Nucleus accumbens (tissue), 56 donors: ENCODE data around the gene COL5A1.

Experiments used
- DNase-seq, 56 donors: peaks; one replicate each; lab custom pipeline; 2025; lab: John Stamatoyannopoulos, UW

The COL5A1 gene

DNA sequence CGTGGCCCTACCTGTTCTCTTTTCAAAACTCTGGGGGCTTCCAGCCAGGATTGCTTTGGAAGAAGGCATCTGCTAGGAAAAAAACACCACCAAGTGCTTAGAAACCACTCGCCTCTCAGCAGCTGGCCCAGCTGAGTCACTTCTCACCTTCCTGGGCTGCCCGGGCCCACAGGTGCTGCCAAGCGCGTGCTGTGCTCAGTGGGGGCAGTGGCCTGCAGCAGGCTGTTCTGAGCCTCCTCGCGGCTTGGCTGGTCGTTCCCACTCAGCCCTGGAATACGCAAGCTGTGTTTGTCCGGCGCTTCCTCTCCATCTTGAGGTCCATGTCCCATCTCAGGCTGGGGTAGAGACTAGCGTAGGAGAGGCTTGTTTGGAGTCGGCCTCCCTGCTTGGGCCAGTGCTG, 136.6 kb downstream of the COL5A1 start:
- no peak for DNase-seq

DNA sequence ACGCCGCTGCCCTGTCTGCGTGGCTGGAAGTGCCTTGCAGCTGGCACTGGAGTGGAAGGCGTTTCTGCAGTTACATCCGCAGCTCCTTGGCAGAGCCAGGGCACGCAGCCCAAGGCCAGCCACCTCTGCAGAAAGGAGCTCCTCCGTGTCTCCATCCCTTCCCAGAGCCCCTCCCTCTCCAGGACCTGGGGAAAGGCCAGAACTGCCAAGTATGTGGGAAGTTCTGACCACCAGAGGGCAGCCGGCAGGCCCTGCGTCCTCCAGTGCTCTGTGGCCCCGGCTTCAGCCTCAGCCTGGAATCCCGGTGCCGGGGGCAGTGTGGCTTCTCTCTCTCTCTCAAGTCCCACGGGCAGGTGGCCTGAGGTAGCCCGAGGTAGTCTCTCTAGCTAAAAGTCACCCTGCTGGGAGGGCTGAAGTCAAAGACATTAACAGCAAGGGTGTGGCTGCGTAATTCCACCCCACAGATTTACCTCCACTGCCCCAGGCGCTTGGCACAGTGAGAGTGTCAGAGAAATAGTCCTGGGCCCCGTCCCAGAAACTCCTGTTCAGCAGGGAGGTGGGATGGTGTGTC, 137.3 kb downstream of the COL5A1 start:
- peak in 21 of 56 donors; percentile 5 to 62 (median 14) for DNase-seq

DNA sequence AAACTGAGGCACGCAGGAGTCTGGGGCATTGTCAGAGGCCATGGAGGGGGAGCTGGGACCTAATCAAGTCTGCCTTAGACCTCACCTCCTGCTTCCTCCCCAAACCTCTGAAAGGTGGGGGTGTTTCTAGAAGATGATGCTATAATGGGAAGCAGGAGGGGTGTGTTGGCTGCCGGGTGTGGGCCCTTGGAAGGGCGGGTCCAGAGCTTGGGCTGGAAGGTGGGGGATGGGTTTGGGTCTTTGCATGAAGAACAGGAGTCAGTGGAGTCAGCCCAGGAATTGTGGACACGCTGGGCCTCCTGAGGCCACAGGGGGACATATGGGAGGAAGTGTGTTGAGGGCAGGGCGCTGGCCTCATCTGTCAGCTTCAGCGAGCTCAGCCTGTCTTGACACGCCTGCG, 138.0 kb downstream of the COL5A1 start:
- no peak for DNase-seq

DNA sequence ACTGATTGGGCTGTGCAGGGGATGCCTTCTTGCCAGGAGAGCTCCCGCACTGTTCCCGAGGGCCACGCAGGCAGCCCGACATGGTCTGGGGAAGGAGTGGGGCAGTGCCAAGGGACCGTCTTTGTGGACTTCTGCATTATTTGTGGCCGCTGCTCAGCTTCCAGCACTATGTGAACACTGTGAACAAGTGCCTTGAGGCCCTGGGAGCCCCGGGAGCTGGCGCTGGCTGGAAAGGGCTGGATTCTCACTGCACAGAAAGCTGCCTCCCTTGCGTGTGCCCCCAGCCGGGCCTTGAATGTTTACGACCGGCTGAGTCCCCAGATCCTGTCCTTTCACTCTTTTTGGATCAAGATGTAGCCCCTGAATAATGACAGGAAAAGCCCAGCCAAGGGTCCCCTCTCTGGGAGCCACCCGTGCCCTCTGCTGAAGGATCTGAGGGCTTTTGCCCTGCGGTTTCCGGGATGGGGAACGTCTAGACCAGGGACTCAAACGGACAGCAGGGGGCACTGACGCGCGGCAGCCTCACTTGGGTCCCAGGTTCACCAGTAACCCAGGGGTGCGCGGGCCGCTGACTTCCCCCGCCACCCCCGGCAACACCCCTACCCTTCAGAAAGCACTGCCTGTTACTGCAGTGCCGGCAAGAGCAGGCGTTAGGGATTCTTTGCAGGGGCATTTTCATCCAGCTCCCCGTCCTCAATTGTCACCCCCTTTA, 140.1 kb downstream of the COL5A1 start:
- no peak for DNase-seq

DNA sequence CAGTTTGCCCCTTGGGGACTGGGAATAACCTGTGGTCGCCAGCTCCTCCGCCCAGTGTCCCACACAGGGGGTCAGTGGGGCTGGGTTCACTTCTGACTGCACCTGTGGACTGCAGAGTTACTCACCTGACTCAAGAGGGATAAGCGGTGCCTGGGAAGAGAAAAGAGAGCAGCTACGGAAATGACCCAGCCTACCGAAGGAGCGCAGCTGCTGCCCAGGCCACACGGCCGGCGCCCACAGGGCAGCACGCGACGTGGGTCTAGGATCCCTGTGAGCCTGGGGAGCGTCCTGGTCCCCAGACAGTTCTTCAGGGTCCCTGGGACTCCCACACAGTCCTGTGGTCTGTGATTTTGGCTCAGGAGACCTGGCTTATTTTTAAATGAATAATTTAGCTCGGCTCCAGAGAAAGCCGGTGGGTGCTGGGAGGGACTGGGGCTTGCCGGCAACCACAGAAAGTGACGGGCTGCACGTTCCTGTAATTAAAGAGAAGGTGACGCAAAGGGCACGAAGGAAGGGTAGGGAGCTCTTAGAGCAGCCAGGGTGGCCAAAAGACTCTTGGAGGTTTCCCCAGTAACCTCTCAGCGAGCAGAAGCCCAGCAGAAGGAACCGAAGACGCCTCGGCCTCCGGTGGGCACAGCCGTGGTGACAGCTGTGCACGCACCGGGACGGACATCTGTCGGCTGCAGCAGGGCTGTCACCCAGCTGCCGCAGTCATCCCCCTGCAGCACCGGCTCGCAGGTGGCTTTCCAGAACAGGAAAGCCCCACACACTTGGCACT, 141.5 kb downstream of the COL5A1 start:
- DNase-seq, result no peak

DNA sequence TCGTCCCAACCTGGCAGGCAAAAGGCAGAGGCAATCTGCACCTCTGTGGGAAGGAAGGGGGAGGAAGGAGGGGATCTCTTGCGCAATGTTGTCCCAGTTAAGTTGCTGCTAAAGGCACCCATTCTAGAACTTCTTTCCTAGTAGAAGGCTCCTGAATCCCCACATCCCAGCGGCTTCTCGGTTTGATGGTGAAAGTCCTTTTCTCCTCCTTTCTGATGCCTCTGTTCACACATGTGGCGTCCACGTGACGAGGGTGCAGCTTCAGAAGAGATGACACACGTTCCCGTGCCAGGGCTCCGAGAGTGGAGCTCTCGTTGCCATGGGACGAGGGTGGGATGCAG, 142.1 kb downstream of the COL5A1 start:
- DNase-seq, result peak in 8 of 56 donors; percentile 2 to 65 (median 24)

DNA sequence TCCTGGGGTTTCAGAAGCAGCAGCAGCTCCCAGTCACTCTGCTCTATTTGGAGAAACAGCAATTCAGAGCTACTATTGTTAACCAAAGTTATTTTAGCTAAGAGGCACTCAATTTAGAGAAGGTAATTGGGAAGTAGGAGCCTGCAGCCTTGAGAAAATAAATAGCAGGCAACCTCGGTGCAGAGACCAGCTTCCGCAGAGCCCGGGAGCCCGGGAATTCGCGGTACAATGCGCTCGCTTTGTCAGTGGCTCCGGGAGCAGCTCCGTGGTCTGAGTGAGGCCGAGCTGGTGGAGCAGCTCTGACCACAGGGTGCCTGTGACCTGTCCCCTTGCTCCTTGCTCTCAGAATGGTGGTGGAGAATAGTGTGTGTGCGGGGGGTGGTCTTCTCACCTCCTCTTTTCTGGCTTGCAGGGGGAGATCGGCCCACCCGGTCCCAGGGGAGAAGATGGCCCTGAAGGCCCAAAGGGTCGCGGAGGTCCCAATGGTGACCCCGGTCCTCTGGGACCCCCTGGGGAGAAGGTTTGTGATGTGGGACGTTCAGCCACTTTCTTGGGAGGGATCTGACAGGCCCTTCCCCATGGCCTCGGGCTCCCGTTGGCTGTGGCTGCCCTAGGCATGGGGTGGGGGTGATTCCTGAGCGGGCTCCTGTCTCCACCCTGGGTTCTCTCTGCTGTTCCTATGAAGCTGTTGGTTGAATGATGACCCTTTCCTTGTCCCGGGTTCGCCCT, 143.1 kb downstream of the COL5A1 start:
- DNase-seq, result no peak

DNA sequence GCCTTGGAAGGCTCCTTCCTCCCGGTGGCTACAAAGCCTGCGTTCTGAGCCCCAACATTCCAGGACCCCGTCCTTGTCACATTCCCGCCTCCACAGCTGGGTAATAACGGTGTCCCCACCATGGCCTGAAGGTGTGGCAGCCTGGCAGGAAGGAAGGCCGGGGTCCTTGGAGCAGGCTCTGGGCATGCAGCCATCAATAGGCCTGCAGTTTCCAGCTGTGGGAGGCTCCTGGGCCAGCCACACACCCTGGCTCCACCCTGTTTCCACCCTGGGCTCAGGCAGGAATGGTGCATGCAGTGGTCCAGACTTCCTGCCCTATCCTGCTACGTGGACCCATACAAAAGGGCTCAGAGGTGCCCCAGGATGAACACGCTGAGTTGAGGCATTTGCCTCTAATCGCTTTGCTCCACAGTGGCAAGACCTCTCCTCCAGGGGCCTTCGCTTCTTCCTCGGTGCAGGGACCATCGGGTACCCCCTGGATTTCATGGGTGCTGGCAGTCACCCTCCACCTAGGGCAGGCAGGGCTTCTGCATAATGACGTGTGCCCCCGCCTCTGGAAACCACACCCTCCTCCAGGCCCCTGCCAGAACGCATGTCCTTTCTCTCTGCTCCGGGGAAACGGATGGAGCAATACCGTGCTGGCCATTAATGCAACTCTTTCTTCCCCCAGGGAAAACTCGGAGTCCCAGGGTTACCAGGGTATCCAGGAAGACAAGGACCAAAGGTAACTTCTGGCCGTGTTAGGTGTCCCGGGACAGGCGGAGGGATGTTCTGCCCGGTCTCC, 143.9 kb downstream of the COL5A1 start:
- DNase-seq, result no peak

DNA sequence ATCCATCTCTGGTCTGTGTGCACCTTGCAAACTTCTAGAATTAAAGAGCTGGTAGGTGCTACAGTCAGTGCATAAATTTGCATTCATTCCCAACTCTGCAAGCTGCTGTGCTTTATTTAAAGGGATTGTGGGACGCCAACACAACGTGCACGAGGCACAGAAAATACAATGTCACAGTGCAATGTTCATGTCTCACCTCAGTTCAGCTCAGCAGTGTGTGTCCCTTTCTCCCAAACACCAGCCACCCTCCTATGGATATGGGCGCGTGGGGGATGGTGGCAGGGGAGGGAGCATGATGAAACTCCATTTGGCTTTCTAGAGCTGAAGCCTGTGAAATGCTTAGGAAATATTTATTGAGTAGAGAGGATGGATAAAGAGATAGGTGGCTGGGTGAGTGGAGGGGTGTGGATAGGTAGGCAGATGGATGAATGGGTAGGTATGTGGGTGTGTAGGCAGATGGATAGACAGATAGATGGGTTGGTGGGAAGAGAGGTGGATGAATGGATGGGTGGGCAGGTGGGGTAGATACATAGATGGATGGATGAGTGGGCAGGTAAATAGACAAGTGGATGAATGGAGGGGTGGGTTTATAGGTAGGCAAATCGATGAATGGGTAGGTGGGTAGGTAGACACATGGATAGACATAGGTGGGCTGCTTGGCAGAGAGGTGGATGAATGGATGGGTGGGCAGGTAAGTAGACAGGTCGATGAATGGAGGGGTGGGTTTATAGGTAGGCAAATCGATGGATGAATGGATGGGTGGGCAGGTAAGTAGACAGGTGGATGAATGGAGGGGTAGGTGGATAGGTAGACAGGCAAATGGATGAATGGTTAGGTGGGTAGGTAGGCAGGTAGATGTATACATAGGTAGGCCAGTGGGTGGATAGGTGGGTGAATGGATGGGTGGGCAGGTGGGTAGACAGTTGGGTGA, 146.3 kb downstream of the COL5A1 start:
- DNase-seq, result peak in 33 of 56 donors; percentile 10 to 80 (median 45)

DNA sequence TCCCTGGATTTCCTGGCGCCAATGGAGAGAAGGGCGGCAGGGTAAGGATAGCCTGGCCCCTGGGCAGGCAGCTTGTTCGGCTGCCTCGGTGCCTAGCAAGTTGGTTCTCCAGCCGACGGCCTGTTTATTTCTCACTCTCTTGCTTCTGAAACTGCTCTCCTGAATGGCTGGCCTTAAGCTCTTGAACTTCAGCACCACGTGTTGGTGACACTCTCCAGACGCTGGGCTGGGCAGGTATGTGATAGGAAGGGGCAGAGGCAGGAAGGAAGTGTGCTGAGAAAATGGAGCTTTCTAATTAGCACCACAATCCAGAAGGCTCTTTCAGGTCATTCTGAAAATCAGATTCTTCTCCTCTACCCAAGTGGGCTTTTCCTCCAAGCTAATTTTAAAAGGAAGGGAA, 147.6 kb downstream of the COL5A1 start:
- no peak for DNase-seq

DNA sequence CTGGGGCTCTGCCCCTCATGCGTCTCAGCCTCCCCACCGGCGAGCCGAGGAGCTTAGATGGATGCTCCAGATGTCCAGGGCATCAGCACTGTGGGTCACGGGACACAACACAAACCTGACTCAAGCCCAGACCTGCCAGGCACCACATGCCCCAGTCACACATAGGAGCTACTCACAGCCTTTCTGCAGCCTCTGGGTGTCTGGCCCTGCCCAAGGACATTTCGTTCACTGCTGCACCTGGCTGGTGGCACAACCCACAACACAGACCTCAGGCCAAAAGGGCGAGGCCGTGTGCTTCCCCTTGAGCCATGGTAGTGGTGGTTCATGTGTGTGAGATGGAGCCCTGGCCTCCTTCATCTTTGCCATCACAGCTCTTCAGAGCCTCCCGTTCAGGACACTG, 149.4 kb downstream of the COL5A1 start:
- no peak for DNase-seq

DNA sequence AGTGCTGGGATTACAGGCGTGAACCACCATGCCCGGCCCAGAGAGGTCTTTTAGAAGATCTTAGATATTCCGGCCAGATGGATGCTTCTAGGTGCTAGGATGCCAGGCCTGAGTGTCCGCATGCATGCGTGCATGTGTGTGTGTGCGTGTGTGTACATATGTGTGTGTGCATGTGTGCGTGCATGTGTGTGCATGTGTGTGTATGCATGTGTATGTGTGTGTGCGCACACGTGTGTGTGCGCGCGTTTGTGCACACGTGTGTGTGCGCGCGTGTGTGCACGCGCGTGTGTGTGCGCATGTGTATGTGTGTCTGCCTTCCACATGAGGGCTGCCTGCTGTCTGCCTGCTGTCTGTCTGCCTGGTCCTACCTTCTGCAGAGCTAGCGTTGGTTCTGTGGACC, 151.0 kb downstream of the COL5A1 start:
- DNase-seq, result no peak

DNA sequence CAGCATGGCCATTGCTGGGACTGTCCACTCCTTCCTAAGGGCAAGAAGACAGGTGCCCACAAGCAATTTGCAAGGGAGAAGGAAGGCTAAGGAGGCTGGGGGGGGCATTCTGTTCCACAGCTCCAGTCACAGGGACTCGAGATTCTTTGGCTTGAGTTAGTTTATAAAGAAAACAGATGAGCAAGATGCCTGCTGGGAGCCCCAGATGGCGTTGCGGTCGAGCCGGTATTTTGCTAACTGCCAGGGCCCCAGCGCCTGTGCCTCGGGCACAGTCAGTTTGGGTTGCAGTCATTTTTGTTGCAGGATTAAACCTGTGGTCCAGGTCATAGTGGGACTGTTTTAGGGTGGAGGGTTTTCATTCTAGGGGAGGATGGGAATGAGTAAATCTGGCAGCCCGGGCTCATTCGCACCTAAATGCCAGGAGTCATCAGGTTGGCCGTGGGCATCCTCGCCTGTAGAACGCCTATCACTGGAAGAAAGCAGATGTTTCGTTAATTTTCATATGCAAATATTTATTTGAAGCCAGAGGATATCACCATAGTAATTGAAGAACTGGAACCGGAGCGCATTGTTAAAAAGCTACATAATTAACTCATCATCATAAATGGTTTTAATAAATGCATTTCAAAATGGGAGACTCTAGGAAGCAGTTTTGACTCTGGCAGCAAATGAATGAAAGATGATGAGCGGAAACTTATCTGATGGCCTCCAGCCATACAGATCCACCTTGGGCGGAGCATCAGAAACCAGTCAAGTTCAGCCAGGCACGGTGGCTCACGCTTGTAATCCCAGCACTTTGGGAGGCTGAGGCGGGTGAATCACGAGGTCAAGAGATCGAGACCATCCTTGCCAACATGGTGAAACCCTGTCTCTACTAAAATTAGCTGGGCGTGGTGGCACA, 151.9 kb downstream of the COL5A1 start:
- DNase-seq, result no peak

DNA sequence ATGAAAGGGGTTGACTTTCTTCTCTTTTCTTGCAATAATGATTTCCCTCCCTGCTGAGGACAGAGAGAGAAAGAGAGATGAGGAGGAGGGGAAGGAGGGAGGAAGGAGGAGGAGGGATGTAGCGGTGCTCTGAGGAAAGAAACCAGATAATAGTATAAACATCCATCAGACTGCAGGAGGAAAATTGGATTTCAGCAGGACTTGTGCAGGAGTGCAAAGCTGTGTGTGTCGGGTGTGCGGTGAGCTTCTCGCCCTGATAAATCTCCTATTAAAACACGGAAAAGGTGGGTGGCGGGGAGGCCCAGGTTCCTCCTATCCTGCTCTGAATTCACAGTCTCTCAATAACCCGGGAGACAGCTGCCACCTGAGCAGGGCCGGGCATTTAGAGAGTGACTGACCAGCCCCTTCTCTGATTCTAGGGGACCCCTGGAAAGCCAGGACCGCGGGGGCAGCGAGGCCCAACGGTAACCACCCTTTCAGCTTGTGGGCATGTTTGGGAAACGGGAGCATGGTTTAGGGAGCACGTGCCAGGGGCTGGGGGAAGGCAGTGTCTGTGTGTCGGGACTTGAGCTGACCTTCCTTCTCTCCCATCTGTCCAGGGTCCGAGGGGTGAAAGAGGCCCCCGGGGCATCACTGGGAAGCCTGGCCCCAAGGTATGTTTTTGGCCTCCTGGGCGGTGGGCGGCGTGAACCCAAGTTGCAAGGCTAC, 153.2 kb downstream of the COL5A1 start:
- peak in 1 of 56 donors; percentile 29 for DNase-seq

DNA sequence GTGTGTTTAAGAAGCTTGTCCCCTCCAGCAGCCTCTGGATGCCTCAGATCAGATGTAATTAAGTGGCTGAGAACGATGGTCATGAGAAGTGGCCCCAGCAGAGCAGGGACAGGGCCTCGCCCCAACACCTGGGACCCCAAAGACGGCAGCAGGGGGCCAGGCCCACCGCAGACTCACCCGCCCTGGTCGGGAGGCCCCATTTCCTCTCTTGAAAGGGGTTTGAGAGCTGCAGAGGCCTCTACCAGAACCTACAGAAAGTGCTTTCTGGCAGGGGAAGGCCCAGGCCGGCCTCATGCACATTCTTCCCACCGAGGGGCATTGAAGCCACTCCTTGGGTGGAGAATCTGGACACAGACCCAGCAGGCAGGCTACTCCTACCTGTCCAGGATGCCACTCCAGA, 153.8 kb downstream of the COL5A1 start:
- DNase-seq, result no peak

DNA sequence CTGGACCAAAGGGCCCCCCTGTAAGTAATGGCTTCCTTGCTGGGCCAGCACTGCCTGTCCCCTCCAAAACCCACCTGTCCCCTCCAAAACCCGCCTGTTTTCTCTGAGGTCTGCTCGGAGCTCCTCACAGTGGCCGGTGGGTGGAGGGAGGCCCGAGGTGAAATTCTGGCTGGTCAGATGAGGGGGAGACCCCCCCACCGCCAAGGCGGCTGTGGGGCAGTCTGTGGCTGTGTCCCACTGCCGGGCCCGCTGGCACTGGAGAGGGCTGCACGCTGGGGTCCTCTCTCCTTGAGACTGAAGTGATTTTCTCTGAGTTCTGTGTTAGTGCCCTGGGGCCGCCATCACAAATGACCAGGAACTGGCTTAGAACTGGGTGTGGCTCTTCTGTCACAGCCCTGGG, 155.3 kb downstream of the COL5A1 start:
- DNase-seq, result no peak

DNA sequence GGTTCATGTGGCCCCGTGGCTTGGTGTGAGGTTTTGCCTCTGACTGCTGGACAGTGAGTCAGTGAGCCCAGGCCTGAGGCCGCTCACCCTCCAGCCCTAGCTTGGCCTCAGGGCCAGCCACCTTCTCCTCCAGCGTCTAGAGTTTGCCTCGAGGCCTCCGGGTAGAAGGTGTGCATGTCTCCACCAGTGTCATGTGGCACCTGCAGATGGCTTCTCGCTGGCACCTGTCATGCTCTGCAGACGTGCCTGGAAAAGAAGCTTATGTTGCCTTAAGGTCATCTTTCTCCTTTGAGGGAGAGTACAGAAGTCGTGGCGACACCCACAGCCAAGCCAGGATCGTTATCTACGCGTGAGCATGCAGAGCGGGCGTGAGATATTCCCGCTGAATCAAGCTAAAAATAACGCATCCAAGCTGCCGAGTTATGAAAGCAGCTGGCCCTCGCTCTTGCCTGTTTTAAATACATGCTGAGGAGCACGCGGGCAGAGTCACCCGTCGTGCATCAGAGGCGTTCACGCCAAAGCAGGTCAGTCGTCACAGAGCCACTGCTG, 159.3 kb downstream of the COL5A1 start:
- DNase-seq, result peak in 2 of 56 donors; percentile 6 to 20
